GM21529 (cell line): ENCODE measurements around the gene RPRD1A.
"Not testable (repeated sequence)": the region's sequence is repeated elsewhere in the genome, so short reads cannot be mapped to it uniquely, and the experiment has no call there.

Experiments used
- ATAC-seq: cut with Tn5 transposase; IDR thresholded peaks from one replicate; pipeline ENCODE4 v1.9.1; 2021; ENCODE audit not compliant: unreplicated experiment

Gene RPRD1A

DNA sequence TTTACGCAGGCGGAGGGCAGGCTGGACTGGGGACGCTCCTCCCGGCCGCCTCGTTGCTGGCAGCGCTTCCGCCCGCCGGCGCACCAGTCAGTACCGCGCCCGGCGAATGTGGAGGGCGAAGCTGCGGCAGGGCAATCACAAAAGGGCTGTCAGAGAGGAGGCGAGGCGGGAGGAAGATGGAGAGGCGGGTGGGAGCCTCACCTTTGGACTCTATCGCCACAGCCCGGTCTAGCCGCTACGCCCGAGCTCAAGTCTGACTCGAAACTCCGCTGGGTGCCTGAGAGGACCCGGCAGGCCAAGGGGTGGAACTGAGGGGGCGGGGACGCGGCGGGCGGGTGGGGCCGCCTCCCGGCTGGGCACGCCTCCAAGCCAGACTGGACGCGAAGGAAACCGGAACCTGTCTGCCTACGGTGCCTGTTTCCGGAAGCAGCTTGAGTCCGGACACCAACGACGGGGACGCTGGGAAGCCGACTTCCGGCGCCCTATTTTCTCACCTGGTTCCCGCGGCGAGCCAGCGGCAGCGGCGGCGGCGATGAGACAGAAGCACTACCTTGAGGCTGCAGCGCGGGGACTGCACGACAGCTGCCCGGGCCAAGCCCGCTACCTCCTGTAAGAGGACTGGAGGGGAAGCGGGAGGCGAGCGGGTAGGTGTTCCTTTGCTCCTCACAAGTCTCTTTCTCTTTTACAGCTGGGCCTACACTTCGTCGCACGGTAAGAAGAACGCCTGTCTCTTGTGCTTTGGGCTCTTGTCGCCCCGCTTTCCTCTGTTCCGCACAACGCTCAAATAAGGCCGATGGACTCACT is 95.0 kb downstream of the RPRD1A start, which contains the start of gene RMP24:
TSS of gene RMP24 (plus strand) at position 483 of the 804 bp plus-strand sequence.
- ATAC-seq, result peak; percentile 93

DNA sequence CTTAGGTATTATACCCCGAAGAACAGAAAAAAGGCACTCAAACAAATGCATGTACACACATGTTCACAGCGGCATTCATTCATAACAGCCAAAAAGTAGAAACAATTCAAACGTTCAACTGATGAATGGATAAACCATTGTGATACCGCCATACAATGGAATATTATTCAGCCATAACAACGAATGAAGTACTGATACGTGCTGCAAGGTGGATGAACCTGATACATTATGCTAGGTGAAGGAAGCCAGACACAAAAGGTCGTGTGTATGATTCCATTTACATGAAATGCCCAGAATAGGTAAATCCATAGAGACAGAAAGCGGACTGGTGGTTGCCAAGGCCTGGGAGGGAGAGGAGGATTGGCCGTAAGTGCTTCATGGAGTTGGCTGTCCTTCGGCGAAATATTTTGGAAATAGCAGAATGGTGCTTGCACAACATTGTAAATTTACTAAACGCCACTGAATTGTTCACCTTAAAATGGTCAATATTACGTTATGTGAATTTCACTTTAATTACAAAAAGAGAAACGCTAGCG is 95.6 kb downstream of the RPRD1A start:
- peak; percentile 12 for ATAC-seq

DNA sequence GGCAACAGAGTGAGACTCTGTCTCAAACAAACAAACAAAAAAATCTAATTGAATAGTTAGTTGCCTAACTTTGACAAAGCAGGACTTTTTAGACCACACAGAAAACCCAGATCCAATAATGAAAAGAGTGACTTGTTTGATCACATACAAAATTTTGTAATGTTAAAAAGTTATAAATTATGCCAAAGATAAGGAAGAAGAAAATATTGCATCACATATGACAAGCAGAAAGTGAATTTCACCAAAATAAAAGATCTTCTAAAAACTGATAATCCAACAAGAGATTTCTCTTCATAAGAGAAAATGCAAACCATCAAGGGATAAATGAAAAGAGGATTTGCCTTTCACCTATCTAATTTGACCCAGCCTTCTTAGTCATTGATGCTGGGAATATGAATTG is 97.7 kb downstream of the RPRD1A start:
- no peak for ATAC-seq

DNA sequence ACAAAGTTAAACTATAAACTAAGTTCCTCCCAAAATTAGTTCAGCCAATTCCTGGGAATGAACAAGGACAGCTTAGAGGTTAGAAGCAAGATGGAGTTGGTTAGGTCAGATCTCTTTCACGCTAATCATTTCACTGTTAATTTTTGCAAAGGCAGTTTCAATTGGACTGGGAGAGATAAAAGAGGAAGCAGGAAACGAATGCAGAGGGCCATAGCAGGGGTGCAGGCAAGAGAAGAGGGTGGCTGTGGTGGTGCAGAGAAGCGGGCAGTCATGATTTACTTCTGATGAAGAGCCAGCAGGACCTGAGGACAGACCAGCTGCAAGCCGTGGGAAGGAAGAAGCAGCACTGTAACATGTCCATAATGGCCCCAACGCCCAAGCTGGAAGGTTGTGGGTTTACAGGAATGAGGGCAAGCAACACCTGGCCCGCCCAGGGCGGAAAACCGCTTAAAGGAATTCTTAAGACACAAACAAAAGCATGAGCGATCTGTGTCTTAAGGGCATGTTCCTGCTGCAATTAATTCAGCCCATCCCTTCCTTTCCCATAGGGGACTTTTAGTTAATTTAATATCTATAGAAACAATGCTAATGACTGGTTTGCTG is 99.0 kb downstream of the RPRD1A start:
- no peak for ATAC-seq

DNA sequence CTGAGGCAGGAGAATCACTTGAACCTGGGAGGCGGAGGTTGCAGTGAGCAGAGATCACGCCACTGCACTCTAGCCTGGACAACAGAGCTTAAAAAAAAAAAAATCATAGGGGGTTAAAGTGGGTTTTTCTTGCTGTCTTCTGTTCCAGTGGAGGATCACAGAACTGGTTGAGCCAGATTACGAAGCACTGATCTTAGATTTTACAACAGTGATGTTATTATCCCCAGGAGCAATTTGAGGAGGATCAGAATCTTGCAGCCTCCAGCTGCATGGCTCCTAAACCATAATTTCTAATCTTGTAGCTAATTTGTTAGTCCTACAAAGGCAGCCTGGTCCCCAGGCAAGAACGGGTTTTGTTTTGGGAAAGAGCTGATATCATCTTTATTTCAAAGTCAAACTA is 99.5 kb downstream of the RPRD1A start:
- ATAC-seq, result not testable (repeated sequence)

DNA sequence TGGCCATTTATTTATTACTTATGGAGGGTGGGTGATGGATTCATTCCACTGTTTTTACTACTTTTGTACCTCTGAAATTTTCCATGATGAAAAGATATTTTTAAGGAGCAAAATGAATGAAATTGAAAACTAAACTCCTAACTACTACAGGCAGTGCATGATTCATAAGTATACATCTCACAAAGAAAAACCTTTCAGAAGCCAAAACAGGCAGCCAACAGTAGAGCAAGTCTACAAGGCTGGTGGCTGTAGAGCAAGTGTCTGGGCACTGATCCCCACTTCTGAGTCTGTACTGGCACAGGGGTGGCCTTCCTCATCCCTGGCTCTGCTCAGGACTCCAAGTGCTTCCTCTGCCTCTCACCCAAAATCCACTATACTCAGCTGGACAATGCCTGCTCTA is 103.0 kb downstream of the RPRD1A start:
- ATAC-seq, result no peak

DNA sequence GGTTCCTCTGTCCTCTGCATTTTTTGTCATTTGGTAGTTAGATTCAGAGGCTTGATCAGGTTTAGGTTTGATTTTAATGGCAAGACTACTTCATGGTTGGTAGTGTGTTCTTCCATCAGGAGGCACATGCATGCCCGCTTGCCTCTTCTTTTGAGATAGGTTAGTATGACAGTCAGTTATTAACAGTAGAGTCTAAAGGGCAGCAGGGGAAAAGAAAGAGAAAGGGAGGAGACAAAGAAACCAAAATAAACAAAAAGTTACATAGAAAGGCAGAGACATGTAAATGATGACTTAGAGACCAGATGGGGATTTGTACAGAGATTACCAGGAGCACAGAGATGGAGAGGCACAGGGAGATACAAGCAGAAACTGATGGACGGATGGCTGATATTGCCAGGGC is 105.0 kb downstream of the RPRD1A start:
- ATAC-seq, result no peak

DNA sequence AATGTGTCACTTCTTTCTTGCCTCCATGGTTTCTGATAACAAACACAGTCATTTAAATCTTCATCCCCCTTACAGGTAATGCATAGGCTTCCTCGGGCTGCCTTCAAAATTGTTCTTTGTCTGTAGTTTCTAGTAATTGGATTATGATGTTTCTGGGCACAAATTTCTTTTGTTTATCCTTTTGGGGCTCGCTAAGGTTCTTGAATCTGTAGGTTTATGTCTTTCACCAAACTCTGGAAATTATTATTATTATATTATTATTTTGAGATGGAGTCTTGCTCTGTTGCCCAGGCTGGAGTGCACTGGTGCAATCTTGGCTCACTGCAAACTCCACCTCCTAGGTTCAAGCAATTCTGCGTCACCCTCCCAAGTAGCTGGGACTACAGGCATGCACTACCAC is 111.1 kb downstream of the RPRD1A start:
- no peak for ATAC-seq

DNA sequence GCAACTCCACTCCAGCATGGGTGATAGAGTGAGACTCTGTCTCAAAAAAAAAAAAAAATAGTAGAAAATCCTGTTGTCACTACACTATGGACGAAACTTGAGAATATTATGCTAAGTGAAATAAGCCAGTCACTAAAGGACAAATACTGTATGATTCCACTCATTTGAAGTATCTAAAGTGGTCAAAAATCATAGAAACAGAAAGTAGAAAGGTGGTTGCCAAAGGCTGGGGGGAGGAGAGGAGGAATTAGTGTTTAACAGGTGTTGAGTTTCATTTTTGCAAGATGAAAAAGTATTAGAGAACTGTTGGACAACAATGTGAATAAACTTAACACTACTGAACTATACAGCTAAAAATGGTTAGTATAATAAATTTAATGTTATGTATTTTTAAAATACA is 113.7 kb downstream of the RPRD1A start:
- ATAC-seq, result peak; percentile 62

DNA sequence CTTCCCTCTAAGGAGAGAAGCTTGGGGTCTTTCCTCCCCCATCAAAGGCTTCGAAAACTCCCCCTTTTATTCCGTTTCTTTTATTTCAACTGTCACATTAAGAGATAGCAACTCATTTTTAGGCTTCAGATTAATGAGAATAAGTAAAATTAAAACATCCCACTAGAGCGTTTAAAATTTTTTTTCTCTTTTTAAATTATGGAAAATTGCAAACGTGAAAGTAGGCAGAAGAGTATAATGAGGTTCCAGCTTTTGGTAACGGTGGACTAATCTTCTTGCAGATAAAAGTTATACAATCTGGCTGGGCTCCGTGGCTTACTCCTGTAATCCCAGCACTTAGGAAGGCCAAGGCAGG is 116.8 kb downstream of the RPRD1A start:
- ATAC-seq, result no peak

DNA sequence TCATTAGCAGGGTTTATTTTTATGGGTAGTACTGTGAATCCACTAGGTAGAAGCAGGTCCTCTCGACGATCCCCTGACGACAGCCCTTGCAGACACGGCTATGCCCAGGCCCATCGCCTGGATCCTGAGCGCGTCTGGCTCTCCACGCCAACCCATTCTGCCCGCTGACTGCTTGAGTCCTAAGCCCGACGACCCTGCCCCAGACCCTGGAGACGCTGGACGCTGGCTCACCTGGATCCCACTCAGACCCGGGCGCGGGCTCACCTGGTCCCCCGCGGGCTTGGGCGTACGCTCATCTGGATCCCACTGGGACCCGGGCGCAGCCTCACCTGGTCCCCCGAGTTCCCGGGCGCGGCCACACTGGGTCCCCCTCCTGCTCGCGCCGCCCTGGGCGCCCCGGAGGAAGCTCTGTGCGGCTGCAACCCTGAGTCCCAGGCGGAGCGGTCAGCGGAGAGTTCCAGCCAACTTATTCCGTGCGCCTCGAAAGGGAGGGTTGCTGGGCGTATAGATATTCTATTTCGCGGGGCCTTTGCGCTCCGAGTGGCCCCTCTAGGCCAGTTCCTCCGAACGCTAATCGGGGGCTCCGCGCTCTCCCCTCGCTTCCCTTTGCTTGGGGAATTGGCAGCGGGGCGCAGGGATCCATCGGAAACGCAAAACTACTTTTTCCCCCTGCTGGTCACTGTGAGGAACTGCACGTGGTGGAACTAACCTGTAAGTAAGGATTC is 117.3 kb downstream of the RPRD1A start:
- no peak for ATAC-seq

DNA sequence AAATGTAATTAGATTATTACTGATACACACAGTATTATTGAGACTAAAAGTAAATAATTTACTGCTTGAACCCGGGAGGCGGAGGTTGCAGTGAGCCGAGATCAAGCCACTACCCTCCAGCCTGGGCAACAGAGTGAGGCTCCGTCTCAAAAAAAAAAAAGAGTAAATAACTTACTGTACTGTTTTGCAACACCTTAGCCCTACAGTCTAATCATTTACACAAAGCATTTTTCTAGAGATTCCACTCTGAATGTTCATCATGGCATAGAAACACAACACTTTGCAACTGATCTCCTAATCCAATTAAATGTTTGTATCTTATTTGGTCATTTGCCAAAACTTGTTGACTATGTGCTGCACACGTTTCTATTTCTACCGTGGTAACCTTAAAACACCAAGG is 118.3 kb downstream of the RPRD1A start:
- ATAC-seq, result no peak

DNA sequence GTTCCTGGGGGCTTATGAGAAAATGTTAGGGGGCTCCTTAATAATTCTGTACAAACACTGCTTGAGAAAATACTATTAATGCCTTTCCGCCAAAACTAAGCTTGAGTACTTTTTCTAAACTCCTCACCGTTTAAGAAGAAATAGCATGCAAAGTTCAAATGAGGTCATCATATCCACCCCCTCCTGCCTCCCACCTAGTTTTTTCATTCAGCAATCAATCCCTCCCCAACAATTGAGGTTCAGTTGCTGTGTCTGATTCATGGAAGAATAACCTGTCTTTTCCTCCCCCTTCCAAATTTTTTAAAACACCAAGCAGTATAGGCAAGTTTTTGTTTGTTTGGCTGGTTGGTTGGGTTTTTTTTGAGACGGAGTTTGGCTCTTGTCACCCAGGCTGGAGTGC is 119.3 kb downstream of the RPRD1A start:
- no peak for ATAC-seq

DNA sequence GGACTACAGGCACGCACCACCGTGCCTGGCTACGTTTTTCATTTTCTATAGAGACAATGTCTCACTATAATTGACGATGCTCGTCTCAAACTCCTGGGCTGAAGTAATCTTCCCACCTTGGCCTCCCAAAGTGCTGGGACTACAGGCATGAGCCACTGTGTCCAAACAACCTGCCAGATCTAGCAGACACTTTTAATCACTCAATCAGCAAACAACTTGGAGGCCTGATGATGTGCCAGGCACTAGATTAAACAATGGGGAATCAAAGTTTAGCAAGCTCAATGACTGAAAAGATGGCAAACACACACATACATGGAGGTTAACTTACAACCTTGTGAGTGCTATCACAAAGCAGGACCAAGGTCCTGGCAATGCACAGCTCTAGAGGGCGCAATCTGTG is 124.7 kb downstream of the RPRD1A start:
- ATAC-seq, result no peak

DNA sequence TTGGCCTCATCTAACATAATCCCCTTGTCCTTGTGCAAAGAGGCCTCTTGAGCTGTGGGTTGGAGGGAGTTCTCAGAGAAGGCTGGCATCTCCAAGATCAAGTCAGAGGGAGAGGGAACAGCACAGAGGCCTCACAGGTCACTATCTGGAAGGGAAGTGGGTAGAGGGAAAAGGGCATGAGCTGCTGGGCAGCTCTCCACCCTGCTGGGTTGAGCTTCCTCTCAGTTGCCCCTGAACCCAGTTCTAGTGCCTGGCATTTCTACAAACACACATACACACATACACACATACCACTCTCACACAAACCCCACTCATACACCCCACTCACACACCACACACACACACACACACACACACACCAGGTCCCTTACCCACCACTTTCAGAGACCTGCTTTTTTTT is 125.2 kb downstream of the RPRD1A start:
- ATAC-seq, result no peak

DNA sequence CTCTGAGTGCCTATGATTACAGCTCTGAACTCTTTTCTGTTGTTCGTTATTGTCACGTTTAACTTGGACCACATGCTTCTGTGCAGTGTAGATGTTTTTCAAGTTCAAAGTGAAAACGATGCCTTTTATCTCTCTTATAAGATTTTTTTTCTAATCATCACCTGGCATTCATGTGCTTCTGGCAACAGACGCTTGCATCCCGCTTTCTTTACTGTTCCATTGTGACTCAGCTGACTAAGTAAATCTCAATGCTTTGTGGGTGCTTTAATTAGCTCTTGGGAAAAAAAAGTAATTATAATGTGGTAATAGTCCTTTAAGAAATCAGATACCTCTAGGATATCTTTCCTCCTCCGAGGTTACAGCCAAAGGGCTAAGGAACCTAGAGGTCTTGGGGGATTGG is 126.1 kb downstream of the RPRD1A start:
- no peak for ATAC-seq
